Measurements from ENCODE around the gene NEURL1.

Gene NEURL1

GRCh38 chr10:103493362-103493915, at the start of gene NEURL1:
Gene NEURL1, plus strand, starts transcription at chr10:103493705. Its CDS starts 683 bp downstream, at chr10:103494388.
- no peak for DNase-seq (ENCODE audit: insufficient read length, low spot score)
- no peak for FAIRE-seq

DNA sequence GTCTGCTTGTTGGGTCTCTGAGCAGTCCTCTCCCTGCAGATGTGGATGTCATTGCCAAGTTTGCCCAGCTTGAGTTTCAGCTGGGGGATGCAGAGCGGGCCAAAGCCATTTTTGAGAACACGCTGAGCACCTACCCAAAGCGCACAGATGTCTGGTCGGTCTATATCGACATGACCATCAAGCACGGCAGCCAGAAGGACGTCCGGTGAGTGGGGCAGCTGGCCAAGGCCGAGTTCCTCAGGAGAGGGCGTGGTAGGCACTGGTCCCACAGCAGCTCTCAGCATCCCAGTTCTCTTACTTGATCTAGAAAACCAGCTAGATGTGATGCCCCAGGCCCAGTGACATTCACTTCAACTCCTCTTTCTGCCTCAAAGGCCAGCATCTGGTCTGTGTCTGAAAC, 49.0 kb upstream of the NEURL1 start:
- no peak for DNase-seq (ENCODE audit: insufficient read length, low spot score)

GRCh38 chr10:103445366-103445765, 48.1 kb upstream of the NEURL1 start:
- no peak for FAIRE-seq
- DNase-seq (ENCODE audit: insufficient read length, low spot score): no peak

More for the DNA sequence above, 49.0 kb upstream of the NEURL1 start:
- FAIRE-seq: no peak

DNA sequence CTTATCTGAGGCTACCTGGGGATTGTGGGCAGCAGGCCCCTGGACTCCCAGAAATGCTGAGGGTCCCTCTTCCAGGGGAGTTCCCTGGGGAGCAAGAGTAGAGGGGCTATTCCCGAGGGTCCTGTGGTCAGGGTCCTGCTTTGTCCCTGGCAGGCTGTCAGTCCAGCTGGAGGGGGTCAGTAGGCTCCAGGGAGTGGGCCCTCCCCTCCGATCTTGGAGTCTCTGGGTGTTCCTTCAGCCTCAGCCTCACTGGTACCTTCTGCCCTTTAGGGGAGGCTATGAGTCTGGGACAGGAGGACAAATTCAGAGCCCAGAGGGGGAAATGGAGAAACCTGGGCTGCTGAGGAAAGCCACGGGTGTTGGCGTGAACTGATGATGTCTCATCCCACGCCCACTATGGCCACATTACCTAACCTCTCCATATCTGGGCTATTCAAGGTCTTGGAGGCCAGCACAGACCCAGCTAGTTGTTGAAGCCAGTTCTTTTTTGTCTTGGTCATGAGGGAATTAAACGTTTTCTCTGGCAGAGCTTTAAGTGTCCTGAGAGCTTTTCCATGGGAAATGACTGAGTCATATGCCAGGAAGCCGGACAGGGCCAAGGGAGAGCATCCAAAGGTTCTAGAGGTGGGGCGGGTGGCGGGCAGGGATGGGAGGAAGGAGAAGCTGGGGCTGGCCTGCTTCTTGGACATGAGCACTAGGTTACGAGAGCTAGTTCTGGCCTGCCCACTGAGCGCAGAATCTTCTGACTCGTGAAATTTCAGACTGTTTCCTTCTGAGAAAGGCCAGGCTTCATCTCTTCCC, 47.5 kb upstream of the NEURL1 start:
- FAIRE-seq: no peak

DNA sequence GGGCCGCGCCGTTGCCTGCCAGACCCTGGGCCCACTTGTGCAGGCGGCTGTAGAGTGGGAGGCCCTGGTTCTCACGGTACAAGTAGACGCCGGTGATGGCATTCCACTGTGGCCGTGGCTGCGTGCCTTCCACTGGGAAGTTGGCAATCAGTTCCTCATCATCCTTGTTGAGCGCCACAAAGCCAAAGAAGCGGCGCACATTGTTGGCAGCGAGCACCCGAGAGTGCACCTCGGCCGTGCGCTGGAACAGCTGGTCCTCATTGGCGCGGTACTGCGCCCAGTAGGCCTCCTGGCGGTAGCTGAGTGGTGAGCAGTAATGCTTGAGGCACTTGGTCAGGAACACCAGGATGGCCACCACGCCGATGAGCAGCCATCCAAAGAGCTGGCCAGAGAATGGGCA, 46.3 kb upstream of the NEURL1 start:
- DNase-seq (ENCODE audit: insufficient read length, low spot score) (no peak), FAIRE-seq (no peak)

More for the DNA sequence above, 47.5 kb upstream of the NEURL1 start:
- DNase-seq (ENCODE audit: insufficient read length, low spot score): no peak

DNA sequence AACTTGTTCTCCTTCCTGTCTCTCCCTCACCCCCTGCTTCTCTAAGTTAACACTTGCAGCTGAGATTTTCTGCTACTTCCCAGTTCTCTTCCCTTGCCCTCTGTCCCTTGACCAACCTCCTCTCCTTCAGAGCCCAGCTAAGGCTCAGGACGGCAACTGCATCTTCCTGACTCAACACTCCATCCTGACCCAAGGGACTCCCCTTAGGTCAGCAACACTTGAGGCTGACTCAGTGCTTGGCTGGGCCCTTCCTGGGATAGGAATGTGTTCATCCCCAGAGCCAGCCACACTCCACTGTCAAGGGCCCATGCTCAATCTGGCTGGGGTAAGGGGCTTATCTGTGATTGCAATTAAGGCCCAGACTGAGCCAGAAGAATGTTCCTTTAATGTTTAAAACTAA, 44.8 kb upstream of the NEURL1 start:
- FAIRE-seq: no peak
- peak; percentile 53 for DNase-seq (ENCODE audit: insufficient read length, low spot score)

DNA sequence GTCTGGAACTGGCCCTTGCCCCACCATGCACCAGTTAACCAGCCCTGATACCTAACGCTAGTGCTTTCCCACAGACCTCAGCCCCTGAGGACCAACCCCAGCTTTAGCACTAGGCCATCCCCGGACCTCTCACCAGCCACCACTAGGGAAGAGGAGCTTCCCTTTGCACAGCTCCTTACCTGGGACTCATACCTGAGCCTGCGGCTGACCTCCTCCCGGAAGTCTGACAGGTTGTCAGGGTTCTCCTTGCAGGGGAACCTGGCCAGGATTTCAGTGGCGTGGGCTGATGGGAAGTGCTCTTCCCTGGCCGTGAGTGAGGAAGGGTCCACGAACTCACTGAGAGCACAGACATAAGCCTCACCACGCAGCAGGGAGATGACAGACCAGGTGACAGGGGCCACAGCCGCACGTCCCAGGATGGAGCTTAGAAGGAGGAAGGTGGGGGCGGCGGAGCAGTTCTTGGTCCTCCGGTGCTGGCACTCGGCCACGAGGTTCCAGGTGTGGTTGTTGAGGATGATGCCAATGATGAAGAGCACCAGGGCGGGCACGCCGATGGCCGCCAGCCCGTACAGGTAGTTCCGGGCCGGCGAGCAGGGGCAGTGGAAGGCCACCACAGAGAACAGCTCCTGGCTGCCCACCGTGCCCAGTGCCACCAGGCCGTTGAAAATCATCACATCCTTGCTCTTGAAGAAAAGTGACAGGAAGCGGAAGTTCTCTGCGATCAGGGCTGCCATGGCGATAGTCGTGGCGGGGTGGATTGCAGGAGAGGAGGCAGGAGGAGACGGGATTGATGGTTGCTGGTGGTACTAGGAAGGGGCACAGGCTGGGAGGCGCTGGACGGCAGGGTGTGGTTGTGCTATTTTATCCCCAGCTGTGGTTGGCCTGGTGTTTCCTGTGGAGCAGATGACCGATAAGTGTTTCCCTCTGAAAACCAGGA, 44.0 kb upstream of the NEURL1 start:
- FAIRE-seq: no peak
- no peak for DNase-seq (ENCODE audit: insufficient read length, low spot score)

- DNase-seq (ENCODE audit: insufficient read length, low spot score): no peak
- FAIRE-seq: no peak
These were observed 43.3 kb upstream of the NEURL1 start for GRCh38 chr10:103450201-103450695.

DNA sequence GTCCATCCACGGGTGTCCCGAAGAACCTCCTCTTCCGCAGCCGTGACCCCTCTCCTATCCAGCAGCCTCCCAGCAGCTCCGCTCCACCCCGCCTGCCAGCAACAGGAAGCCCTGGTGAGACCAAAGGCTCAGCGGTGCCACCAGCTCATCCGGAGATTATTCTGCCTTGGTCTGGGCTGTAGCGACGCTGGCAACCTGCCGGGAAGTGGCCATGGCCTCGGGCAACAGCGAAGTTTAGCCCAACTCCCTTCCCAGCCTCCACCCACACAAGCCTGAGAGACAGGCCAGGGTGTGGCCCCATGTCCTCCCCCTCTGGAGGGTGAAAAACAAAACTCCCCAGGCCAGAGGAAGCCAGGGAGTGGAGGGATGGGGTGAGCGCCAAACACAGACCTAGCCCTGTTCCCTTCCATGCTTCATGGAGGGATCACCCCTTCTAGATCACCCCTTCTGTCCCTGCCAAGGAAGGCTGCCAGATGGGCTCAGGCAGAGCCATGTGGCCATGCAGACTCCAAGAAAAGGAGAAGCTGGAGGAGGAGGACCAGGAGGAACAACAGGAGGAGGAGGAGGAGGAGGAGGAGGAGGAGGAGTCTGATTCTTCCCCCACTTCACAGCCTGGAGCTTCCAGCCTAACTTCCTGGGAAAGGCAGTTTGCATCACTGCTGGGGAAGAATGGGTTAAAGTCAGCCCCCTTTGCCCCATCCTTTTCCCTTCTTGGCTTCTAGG, 42.3 kb upstream of the NEURL1 start:
- FAIRE-seq: peak; percentile 57
- peak; percentile 81 for DNase-seq (ENCODE audit: insufficient read length, low spot score)

DNA sequence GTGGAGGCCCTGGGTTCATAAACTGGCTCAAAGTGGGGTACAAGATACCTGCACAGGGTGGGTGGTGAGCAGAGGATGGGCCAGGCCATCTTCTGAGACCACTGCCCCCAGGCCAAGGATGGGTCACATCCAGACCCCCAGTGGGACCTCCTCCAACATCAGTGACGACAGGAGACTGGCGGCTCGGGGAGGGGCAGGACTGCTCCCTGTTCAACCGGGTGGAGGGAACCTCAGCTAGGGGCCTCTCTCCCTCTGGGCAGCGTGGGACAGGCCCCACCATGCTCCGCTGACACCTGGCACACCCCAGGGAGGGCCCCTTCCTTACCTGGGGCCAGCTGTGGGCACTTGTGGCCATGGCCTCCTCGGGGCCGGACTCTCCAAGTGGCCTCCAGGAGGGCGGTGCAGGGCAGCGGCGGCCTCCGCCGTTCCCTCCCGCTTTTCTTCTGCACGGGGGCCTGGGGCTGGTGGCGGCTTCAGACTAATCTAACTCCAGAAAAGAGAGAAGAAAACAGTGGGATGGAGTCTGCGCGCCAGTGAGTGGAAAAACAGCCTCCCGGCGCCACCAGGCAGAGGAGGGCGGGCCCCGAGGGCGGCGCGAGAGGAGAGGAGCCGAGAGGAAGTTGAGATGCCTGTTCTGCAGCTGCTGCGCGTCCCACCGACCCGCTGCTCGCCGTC, 41.5 kb upstream of the NEURL1 start, which contains the start of gene CALHM2:
TSS of gene CALHM2 (minus strand) at position 540 of the 675 bp plus-strand sequence. CDS start 2,429 bp downstream, outside the sequence.
- FAIRE-seq (no peak), DNase-seq (ENCODE audit: insufficient read length, low spot score) (no peak)

GRCh38 chr10:103452506-103453230, 40.8 kb upstream of the NEURL1 start:
- DNase-seq (ENCODE audit: insufficient read length, low spot score): no peak
- no peak for FAIRE-seq

- no peak for FAIRE-seq
- no peak for DNase-seq (ENCODE audit: insufficient read length, low spot score)
These were observed 39.5 kb upstream of the NEURL1 start for GRCh38 chr10:103454026-103454425.

DNA sequence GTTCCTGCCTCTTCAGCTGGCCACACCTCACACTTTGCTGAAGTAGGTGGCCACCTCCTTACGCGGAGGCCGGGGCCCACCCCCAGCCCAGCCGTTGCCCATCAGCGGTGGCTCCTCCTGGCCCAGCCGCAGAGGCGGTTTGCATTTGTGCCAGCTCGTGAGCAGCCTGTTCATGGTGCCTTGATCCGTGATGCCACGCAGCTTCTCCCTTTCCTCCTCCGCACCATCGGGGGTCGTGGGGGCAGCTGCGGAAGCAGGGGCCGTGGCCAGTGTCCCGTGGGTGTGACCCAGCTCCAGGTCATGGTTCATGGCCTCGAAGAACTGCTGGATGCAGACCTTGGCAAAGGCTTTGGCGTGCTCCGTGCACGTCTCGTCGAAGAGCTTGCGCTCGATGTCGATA, 38.3 kb upstream of the NEURL1 start:
- no peak for DNase-seq (ENCODE audit: insufficient read length, low spot score)
- FAIRE-seq: no peak

DNA sequence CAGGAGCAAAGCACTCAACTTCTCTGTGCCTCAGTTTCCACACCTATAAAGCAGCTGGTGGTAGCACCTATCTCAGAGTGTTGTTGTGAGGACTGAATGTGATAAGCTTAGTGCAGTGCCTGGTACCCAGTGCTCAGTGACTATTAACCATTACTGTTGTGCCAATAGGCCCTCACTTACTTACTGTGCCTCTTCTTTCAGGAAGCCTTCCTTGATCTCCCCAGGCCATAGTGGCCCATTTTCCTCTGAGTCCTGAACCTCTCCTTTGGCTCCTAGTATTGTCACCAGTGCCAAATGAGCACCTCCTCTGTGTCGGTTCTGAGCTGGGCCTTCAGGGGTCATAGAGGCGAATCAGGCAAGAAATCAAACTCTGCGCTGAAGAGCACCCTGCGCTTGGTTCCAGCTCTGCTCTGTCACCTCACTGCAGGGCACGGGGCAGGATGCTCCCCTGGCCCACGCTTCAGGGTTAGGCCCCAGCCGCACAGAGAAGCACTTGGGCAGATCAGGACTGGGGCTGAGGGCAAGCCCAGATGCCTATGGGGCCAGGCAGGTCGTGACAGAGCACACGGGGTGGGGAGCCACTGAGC, 37.3 kb upstream of the NEURL1 start:
- no peak for DNase-seq (ENCODE audit: insufficient read length, low spot score)

DNA sequence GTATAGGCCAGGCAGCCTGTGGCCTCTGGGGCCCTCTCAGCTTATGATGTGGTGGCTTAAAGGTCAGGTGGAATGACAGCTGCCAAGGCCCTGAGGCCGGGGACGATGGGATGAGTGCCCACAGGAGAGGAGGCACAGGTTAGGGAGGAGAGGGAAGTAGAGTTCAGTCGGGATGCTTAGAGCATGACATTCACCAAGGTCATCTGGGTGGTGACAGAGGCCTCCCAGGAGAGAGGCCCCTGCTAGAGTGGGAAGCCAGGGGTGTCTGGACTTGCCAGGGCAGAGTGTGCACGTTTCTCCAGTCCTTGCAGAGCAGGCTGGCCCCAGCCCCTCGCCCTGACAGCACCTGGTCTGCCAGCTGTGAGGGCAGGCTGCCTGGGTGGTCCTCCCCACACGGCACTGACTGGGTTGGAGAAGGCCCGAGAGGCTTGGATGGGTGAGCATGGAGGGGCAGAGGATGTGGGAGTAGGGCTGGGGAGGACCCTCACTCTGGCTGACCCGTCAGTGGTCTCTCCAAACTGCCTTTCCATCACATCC, 36.3 kb upstream of the NEURL1 start:
- FAIRE-seq (no peak), DNase-seq (ENCODE audit: insufficient read length, low spot score) (no peak)

More for the DNA sequence above, 37.3 kb upstream of the NEURL1 start:
- FAIRE-seq: no peak

DNA sequence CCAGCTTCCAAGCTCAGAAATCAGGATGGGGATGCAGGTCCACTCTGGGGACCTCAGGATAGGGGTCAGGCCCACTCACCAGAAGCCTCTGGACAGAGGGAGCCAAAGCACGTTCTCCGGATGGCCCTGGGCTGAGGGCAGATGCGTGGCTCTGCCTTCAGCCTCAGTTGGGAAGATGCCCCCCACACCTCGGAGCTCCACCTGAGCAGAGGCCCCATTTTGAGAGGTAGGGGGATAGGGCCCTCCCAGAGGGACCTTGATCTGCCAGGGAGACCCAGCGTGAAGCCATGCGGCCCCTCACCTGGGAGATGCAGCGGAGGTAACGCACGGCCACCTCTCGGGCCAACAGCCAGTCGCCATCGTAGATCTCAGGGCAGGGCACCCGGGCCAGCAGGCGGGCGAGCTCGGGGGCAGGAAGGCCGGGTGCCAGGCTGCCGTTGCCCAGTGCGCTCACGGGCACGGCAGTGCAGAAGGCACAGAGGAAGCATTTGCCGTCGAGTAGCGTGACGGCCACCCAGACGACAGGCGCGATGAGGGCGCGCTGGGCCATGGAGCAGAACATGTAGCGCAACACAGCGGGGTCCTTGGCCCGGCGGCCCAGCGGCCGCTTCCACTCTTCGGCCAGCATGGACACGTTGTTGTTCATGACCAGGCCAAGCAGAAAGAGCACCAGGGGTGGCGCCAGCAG, 35.5 kb upstream of the NEURL1 start:
- FAIRE-seq: no peak

DNA sequence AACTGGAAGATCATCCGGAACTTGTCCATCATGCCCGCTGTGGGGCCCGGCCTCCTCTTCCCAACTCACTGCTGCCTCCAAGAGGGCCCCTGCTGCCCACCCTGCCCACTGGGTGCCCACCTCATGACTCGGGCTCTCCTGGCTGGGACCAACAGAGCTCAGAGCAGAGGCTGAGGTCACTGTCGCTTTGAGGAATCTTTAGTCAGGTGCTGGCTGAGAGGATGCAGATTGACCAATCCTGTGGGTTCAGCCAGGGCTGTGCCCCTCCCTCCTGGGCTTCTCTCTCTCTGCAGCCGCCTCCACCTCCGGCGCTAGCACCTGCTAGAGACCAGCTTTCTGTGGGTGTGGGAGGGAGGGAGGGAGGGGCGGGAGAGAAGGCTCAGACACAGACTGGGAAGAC, 34.8 kb upstream of the NEURL1 start, which contains the start of gene CALHM1:
TSS of gene CALHM1 (minus strand) at position 181 of the 400 bp plus-strand sequence. CDS start at position 32, 149 bp downstream.
- FAIRE-seq (no peak), DNase-seq (ENCODE audit: insufficient read length, low spot score) (no peak)

More for the DNA sequence above, 35.5 kb upstream of the NEURL1 start:
- DNase-seq (ENCODE audit: insufficient read length, low spot score): no peak

DNA sequence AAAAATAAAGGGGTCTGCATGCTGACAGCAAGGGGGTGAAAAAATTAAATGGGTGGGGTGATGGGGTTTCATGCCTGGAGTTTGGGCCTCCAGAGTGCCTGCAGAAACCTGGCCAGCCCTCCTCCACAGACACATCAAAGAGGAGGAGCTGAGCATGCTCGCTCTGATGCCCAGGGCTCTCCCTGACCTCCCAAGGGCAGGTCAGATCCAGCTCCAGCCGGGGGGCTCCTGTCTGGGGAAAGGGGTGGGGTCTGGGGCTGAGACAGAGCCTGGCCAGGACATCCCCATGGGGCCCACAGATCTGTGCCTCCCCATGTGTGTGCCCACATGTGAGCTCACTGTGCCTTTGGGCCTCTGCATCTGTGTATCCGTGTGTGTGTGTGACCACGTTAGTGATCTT, 33.9 kb upstream of the NEURL1 start:
- FAIRE-seq (no peak), DNase-seq (ENCODE audit: insufficient read length, low spot score) (no peak)
